K562 treated with DMSO at 1 percent for 4 hours (cell line): ENCODE results near the gene FFAR3. TPM values are rescaled to one million over a fixed set of nuclear protein-coding genes. Genes with fewer than 3 reads are reported as not detected.

Experiments used
- total RNA-seq: library from RNA; unstranded; fragments of 300-600 nt; gene quantifications from 2 replicates; pipeline ENCODE4 v1.2.3, GENCODE V29; 2022; ENCODE audit not compliant: insufficient read depth

FFAR3 gene
- total RNA-seq: not detected in 2 replicates

GRCh38 chr19:35357867-35358573, at the start of gene FFAR3:
Gene FFAR3 (plus strand): TSS chr19:35358460. CDS start chr19:35358891, 431 bp downstream.

GRCh38 chr19:35328851-35329285, 29.4 kb upstream of the FFAR3 start, which contains the start of gene CD22:
Gene CD22 (plus strand): TSS chr19:35329187. CDS start chr19:35332041, 2,854 bp downstream.

GRCh38 chr19:35347171-35347929, 10.9 kb upstream of the FFAR3 start, which contains the start of gene FFAR1:
Gene FFAR1 (plus strand): TSS chr19:35347902. CDS start chr19:35351552, 3,650 bp downstream.

GRCh38 chr19:35370722-35371121, 12.5 kb downstream of the FFAR3 start, which contains the start of gene GPR42:
Gene GPR42 (plus strand): TSS chr19:35371068. CDS start chr19:35371360, 292 bp downstream.

Other genes starting within 250 kb of the FFAR3 start
- gene FXYD3, start 242.6 kb upstream of the FFAR3 start, total RNA-seq: not detected in 2 replicates
- gene LGI4, start 223.4 kb upstream of the FFAR3 start, total RNA-seq: 0.47 and 2.3 TPM in 2 replicates
- gene FXYD1, start 219.6 kb upstream of the FFAR3 start, total RNA-seq: not detected in 2 replicates
- gene FXYD7, start 215.2 kb upstream of the FFAR3 start, total RNA-seq: 2.7 TPM in 1 of 2 replicates, not detected in the other
- 333 and 372 TPM in 2 replicates for gene FXYD5, start 203.7 kb upstream of the FFAR3 start, total RNA-seq
- not detected in 2 replicates for gene FAM187B, start 129.7 kb upstream of the FFAR3 start, total RNA-seq
- gene LSR, start 109.5 kb upstream of the FFAR3 start, total RNA-seq: 53.8 and 59.3 TPM in 2 replicates
- 172 and 187 TPM in 2 replicates for gene USF2, start 89.5 kb upstream of the FFAR3 start, total RNA-seq
- gene HAMP, start 75.9 kb upstream of the FFAR3 start, total RNA-seq: 3.5 and 5.3 TPM in 2 replicates
- 0.54 and 1.9 TPM in 2 replicates for gene MAG, start 66.3 kb upstream of the FFAR3 start, total RNA-seq
- gene CD22, start 29.3 kb upstream of the FFAR3 start, total RNA-seq: 5.8 and 9.1 TPM in 2 replicates
- not detected in 2 replicates for gene FFAR1, start 10.6 kb upstream of the FFAR3 start, total RNA-seq
- gene GPR42, start 12.6 kb downstream of the FFAR3 start, total RNA-seq: not detected in 2 replicates
- gene FFAR2, start 89.8 kb downstream of the FFAR3 start, total RNA-seq: not detected in 2 replicates
- gene KRTDAP, start 132.0 kb downstream of the FFAR3 start, total RNA-seq: not detected in 2 replicates
- not detected in 2 replicates for gene DMKN, start 155.2 kb downstream of the FFAR3 start, total RNA-seq
- not detected in 2 replicates for gene SBSN, start 169.9 kb downstream of the FFAR3 start, total RNA-seq
- not detected in 2 replicates for gene GAPDHS, start 175.0 kb downstream of the FFAR3 start, total RNA-seq
- gene TMEM147, start 187.2 kb downstream of the FFAR3 start, total RNA-seq: 120 and 136 TPM in 2 replicates
- gene ATP4A, start 205.2 kb downstream of the FFAR3 start, total RNA-seq: not detected in 2 replicates
- gene PMIS2, start 227.7 kb downstream of the FFAR3 start, total RNA-seq: not detected in 2 replicates